ENCODE data around the gene SYT17. TPM values are rescaled to one million over a fixed set of nuclear protein-coding genes. Genes with fewer than 3 reads are reported as not detected.

The SYT17 gene
- polyA plus RNA-seq, 3 donors = 0.81 to 4.9 (median 1.1) TPM

DNA sequence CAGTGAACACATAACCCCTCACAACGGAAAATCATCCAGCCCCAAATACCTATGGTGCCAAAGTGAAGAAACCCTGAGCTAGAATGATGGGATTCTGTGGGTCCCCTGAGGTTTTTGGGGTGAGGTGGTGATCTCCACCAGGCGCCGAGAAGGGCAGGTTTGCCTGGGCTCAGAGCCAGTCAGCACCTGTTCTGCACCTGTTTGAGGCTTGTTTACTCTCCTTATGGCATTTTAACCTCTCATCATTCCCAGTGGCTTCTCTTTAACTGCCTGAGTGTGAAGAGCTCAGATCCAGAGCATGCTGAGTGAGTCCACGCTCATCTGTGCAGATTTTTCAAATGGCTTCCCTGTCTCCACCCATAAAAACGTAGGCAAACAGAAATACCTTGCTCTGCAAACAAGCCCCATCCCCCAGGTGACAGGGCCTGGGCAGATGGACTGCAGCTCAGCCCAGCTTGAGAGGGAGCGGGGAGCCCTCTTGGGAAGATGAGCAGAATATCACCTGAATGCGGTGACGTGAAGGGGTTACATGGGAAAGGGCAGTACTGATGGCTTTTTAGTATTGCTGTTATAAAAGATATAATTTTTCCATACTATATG, 77.4 kb downstream of the SYT17 start:
- TF ChIP-seq, protein P1, sequence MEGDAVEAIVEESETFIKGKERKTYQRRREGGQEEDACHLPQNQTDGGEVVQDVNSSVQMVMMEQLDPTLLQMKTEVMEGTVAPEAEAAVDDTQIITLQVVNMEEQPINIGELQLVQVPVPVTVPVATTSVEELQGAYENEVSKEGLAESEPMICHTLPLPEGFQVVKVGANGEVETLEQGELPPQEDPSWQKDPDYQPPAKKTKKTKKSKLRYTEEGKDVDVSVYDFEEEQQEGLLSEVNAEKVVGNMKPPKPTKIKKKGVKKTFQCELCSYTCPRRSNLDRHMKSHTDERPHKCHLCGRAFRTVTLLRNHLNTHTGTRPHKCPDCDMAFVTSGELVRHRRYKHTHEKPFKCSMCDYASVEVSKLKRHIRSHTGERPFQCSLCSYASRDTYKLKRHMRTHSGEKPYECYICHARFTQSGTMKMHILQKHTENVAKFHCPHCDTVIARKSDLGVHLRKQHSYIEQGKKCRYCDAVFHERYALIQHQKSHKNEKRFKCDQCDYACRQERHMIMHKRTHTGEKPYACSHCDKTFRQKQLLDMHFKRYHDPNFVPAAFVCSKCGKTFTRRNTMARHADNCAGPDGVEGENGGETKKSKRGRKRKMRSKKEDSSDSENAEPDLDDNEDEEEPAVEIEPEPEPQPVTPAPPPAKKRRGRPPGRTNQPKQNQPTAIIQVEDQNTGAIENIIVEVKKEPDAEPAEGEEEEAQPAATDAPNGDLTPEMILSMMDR (IDR thresholded peaks at IDR 0.05) = no peak
- no peak for DNase-seq
- Mint-ChIP-seq H3K9me3 (peaks cover 3 to 15% (median 11%) of the 10 kb centered on the region in 7 donors), H3K27ac (no peak overlapping the region), H3K27me3 (ENCODE audit: low read depth in 3 of 3) (peaks cover 0 to 12% (median 5%) of the 10 kb centered on the region in 3 donors), H3K4me1 (no peaks in the 10 kb centered on the region), H3K4me3 (no peak overlapping the region), H3K36me3 (no peaks in the 10 kb centered on the region)
- Histone ChIP-seq H3K4me3 (replicated peaks in 1 of 3; ENCODE audit: low read depth in 2 of 3, low read length in 3 of 3) (no peak overlapping the region), H2AFZ (ENCODE audit: insufficient read depth, low read depth, low read length, poor library complexity, severe bottlenecking) (no peak overlapping the region), H3K9me3 (replicated peaks in 1 of 2; ENCODE audit: control insufficient read depth in 1 of 2, insufficient read depth in 1 of 2, low read length in 2 of 2) (peaks cover 3 to 6% of the 10 kb centered on the region in 2 donors), H3K36me3 (replicated peaks in 1 of 2; ENCODE audit: control insufficient read depth in 1 of 2, insufficient read depth in 2 of 2, low read length in 2 of 2) (no peaks in the 10 kb centered on the region), H3K27ac (ENCODE audit: low read depth in 1 of 2, low read length in 2 of 2) (no peak overlapping the region), H3K4me2 (replicated peaks; ENCODE audit: extremely low read depth, low read length, poor library complexity, severe bottlenecking) (no peak overlapping the region), H3K9ac (ENCODE audit: insufficient read depth, low read length, poor library complexity, severe bottlenecking) (no peak overlapping the region), H3K4me1 (ENCODE audit: control insufficient read depth in 1 of 2, insufficient read depth in 2 of 2, low read length in 2 of 2) (no peaks in the 10 kb centered on the region), H3K79me2 (ENCODE audit: insufficient read depth, low read length) (no peaks in the 10 kb centered on the region), H3K27me3 (ENCODE audit: control insufficient read depth in 2 of 2, insufficient read depth in 2 of 2, low read length in 2 of 2) (no peaks in the 10 kb centered on the region), H4K20me1 (ENCODE audit: insufficient read depth, low read length) (no peaks in the 10 kb centered on the region)
- intact Hi-C loops (cut with micrococcal nuclease) = no loop called here
- WGBS (ENCODE audit: insufficient coverage) = 88% methylated on average over 3 of the region's 8 CpGs

DNA sequence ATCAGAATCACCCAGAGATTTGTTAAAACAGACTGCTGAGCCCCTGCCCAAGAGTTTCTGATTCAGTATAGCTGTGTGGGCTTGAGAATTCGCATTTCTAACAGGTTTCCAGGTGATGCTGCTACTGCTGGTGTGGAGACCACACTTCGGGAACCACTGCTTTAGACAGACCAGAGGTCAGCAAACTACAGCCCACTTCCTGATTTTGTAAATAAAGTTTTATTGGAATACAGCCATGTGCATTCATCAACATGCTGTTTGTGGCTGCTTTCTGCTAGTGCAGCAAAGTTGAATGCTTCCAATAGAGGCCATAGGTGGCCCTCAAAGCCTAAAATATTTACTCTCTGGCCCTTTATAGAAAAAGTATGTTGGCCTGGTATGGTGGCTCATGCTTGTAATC, 84.9 kb downstream of the SYT17 start:
- no peak overlapping the region for H3K9ac ChIP-seq (ENCODE audit: insufficient read depth, low read length, poor library complexity, severe bottlenecking)
- no peaks in the 10 kb centered on the region for H3K79me2 ChIP-seq (ENCODE audit: insufficient read depth, low read length)
- Mint-ChIP-seq H3K4me1 (no peaks in the 10 kb centered on the region), H3K4me3 (no peak overlapping the region), H3K27me3 (ENCODE audit: low read depth in 3 of 3) (peaks cover 3 to 15% (median 4%) of the 10 kb centered on the region in 3 donors), H3K9me3 (peaks cover 0 to 7% (median 3%) of the 10 kb centered on the region in 7 donors), H3K27ac (no peak overlapping the region), H3K36me3 (no peaks in the 10 kb centered on the region)
- TF ChIP-seq, protein P1 (IDR thresholded peaks at IDR 0.05) = no peak
- no peak overlapping the region for H3K4me2 ChIP-seq (replicated peaks; ENCODE audit: extremely low read depth, low read length, poor library complexity, severe bottlenecking)
- 86% methylated on average over 1 of the region's 2 CpGs for WGBS (ENCODE audit: insufficient coverage)
- no peak overlapping the region for H2AFZ ChIP-seq (ENCODE audit: insufficient read depth, low read depth, low read length, poor library complexity, severe bottlenecking)
- peaks cover 0 to under 1% of the 10 kb centered on the region in 2 donors for H3K27me3 ChIP-seq (ENCODE audit: control insufficient read depth in 2 of 2, insufficient read depth in 2 of 2, low read length in 2 of 2)
- no peaks in the 10 kb centered on the region for H3K36me3 ChIP-seq (replicated peaks in 1 of 2; ENCODE audit: control insufficient read depth in 1 of 2, insufficient read depth in 2 of 2, low read length in 2 of 2)
- H3K27ac ChIP-seq (ENCODE audit: low read depth in 1 of 2, low read length in 2 of 2) = no peak overlapping the region
- H3K4me3 ChIP-seq (replicated peaks in 1 of 3; ENCODE audit: low read depth in 2 of 3, low read length in 3 of 3) = no peak overlapping the region
- no peaks in the 10 kb centered on the region for H3K4me1 ChIP-seq (ENCODE audit: control insufficient read depth in 1 of 2, insufficient read depth in 2 of 2, low read length in 2 of 2)
- no peaks in the 10 kb centered on the region for H4K20me1 ChIP-seq (ENCODE audit: insufficient read depth, low read length)
- H3K9me3 ChIP-seq (replicated peaks in 1 of 2; ENCODE audit: control insufficient read depth in 1 of 2, insufficient read depth in 1 of 2, low read length in 2 of 2) = no peaks in the 10 kb centered on the region
- no peak for DNase-seq
- intact Hi-C loops (cut with micrococcal nuclease) = no loop called here
